ENCODE results near the gene ANGPTL3. TPM values are rescaled to one million over a fixed set of nuclear protein-coding genes. Genes with fewer than 3 reads are reported as not detected.

The ANGPTL3 gene
- total RNA-seq, 1 experiment from 2014 or later: not detected

- no peak for ATAC-seq
- BruUV-seq (replicated peaks): no TSS peak
- H3K79me2 ChIP-seq (ENCODE audit: low read length): peaks cover 11% of the 10 kb centered on the region; the same call in 1 of the 2 replicates
- H2AFZ ChIP-seq (ENCODE audit: low read length): no peak overlapping the region
- H3K36me3 ChIP-seq (ENCODE audit: low read depth, low read length): peaks cover 5% of the 10 kb centered on the region; the same call in 1 of the 2 replicates
- CTCF ChIA-PET: no interaction called here
- intact Hi-C loops (cut with micrococcal nuclease): no loop called here
- no peaks in the 10 kb centered on the region for H3K9me3 ChIP-seq (ENCODE audit: low read length)
- H3K4me2 ChIP-seq (ENCODE audit: low read length): no peak overlapping the region
- no peaks in the 10 kb centered on the region for H3K4me1 ChIP-seq (ENCODE audit: insufficient read depth, low read length)
- no peaks in the 10 kb centered on the region for H4K20me1 ChIP-seq (ENCODE audit: low read length)
- no peak overlapping the region for H3K27ac ChIP-seq (ENCODE audit: low read length)
- POLR2A ChIA-PET (ENCODE audit: unreplicated experiment): no interaction called here
- H3K9ac ChIP-seq (ENCODE audit: low read length): no peak overlapping the region
- H3K9me2 ChIP-seq (replicated peaks; ENCODE audit: low read length): no peaks in the 10 kb centered on the region
- no peak for DNase-seq
- H3K27me3 ChIP-seq (ENCODE audit: low read length): no peaks in the 10 kb centered on the region
- TF ChIP-seq, protein P1, sequence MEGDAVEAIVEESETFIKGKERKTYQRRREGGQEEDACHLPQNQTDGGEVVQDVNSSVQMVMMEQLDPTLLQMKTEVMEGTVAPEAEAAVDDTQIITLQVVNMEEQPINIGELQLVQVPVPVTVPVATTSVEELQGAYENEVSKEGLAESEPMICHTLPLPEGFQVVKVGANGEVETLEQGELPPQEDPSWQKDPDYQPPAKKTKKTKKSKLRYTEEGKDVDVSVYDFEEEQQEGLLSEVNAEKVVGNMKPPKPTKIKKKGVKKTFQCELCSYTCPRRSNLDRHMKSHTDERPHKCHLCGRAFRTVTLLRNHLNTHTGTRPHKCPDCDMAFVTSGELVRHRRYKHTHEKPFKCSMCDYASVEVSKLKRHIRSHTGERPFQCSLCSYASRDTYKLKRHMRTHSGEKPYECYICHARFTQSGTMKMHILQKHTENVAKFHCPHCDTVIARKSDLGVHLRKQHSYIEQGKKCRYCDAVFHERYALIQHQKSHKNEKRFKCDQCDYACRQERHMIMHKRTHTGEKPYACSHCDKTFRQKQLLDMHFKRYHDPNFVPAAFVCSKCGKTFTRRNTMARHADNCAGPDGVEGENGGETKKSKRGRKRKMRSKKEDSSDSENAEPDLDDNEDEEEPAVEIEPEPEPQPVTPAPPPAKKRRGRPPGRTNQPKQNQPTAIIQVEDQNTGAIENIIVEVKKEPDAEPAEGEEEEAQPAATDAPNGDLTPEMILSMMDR (conservative IDR thresholded peaks at IDR 0.05; ENCODE audit: low read depth, low read length): no peak
- TF ChIP-seq EZH2phosphoT487 (IDR thresholded peaks at IDR 0.05; ENCODE audit: borderline replicate concordance, low read length) (no peak), EZH2 (IDR thresholded peaks at IDR 0.05; ENCODE audit: low read length, unreplicated experiment) (no peak)
- no peaks in the 10 kb centered on the region for H3F3A ChIP-seq (ENCODE audit: low read length, unreplicated experiment)
- no peak overlapping the region for H3K4me3 ChIP-seq (ENCODE audit: low read length)
Observed at GRCh38 chr1:62654744-62655143, 57.4 kb downstream of the ANGPTL3 start.

Other genes starting within 250 kb of the ANGPTL3 start
- 42.6 and 43.8 TPM in 2 replicates for gene USP1, start 160.5 kb upstream of the ANGPTL3 start, total RNA-seq (2014; rRNA removed)
- 70.1 and 81.4 TPM in 2 replicates for gene DOCK7, start 90.9 kb downstream of the ANGPTL3 start, total RNA-seq (2014; rRNA removed)
- 6.0 and 8.8 TPM in 2 replicates for gene ATG4C, start 186.6 kb downstream of the ANGPTL3 start, total RNA-seq (2014; rRNA removed)